ENCODE results near the gene RYR2. TPM values are rescaled to one million over a fixed set of nuclear protein-coding genes. Genes with fewer than 3 reads are reported as not detected.

The RYR2 gene
- total and polyA plus RNA-seq, 2 of the 8 experiments (the other 6 are each of a cell fraction or from before 2014, with no cell fraction given) = 1.3 to 4.4 TPM

- Histone ChIP-seq H2BK12ac (ENCODE audit: low read depth, low read length) (no peak overlapping the region; the same call in 1 of the 2 replicates), H2BK120ac (replicated peaks; ENCODE audit: low read depth, low read length) (no peak overlapping the region), H3K23ac (ENCODE audit: insufficient read length) (no peak overlapping the region), H3K4me1 (replicated peaks in 1 of 4; ENCODE audit: control insufficient read depth in 3 of 4, insufficient read depth in 4 of 4, low read length in 3 of 4) (no peaks in the 10 kb centered on the region; a peak in 1 of 7 replicates), H3K79me1 (ENCODE audit: low read depth, low read length) (no peaks in the 10 kb centered on the region), H3K9me3 (ENCODE audit: insufficient read depth in 2 of 2, low read depth in 1 of 2, low read length in 1 of 2) (no peaks in the 10 kb centered on the region), H3K23me2 (ENCODE audit: low read depth, low read length) (no peaks in the 10 kb centered on the region), H2BK5ac (ENCODE audit: low read depth, low read length) (no peak overlapping the region), H3K4me3 (ENCODE audit: extremely low read depth in 1 of 4, insufficient read depth in 2 of 4, low read depth in 3 of 4, low read length in 4 of 4) (no peak overlapping the region), H3K14ac (ENCODE audit: insufficient read length) (no peak overlapping the region), H3K79me2 (ENCODE audit: control insufficient read depth in 1 of 2, insufficient read depth in 2 of 2, low read length in 2 of 2) (no peaks in the 10 kb centered on the region), H4K91ac (replicated peaks; ENCODE audit: insufficient read length, low read length) (no peak overlapping the region), H3K56ac (replicated peaks; ENCODE audit: insufficient read length, low read depth, low read length) (no peak overlapping the region), H2AFZ (ENCODE audit: low read length) (no peak overlapping the region), H3K36me3 (ENCODE audit: control insufficient read depth in 2 of 4, insufficient read depth in 4 of 4, low read length in 3 of 4) (no peaks in the 10 kb centered on the region), H2AK5ac (ENCODE audit: low read depth, low read length) (no peak overlapping the region), H2BK15ac (ENCODE audit: low read length) (no peak overlapping the region), H3K27me3 (replicated peaks in 1 of 4; ENCODE audit: control insufficient read depth in 3 of 4, extremely low read depth in 1 of 4, insufficient read depth in 3 of 4, low read length in 3 of 4) (no peaks in the 10 kb centered on the region), H4K8ac (ENCODE audit: extremely low read depth, insufficient read depth, low read length) (no peak overlapping the region), H3K18ac (ENCODE audit: extremely low read depth, low read length) (no peak overlapping the region), H2BK20ac (ENCODE audit: low read length) (no peak overlapping the region), H3K27ac (ENCODE audit: low read depth, low read length) (no peak overlapping the region), H3K4me2 (ENCODE audit: insufficient read depth in 1 of 2, low read depth in 2 of 2, low read length in 2 of 2) (peak overlapping the region; percentile 12 to 17; a peak in 1 of 4 replicates), H4K20me1 (replicated peaks in 1 of 2; ENCODE audit: control insufficient read depth in 1 of 2, insufficient read depth in 2 of 2, low read length in 2 of 2) (no peaks in the 10 kb centered on the region), H3K9ac (replicated peaks in 1 of 4; ENCODE audit: extremely low read depth in 1 of 4, low read depth in 3 of 4, low read length in 3 of 4) (no peak overlapping the region), H4K5ac (ENCODE audit: insufficient read length, low read depth, low read length) (no peak overlapping the region), H3K4ac (replicated peaks; ENCODE audit: insufficient read length, low read depth, low read length) (no peak overlapping the region)
- CTCF ChIA-PET (ENCODE audit: partially characterized antibody) = no interaction called here
- no peak for FAIRE-seq
- WGBS, 2 experiments (ENCODE audit: extremely low coverage in 1 of 2, insufficient coverage in 1 of 2, insufficient read length in 1 of 2, insufficient replicate concordance in 2 of 2, low coverage in 1 of 2, low lambda C conversion rate in 2 of 2, missing lambda C conversion rate in 1 of 2) = 40% methylated on average over 3 of the region's 3 CpGs; no CpG with 5 or more reads in 1 of the 2 experiments
- peak; percentile 81 for TF ChIP-seq TEAD4 (IDR thresholded peaks at IDR 0.05; ENCODE audit: low read depth, low read length)
- no peak for TF ChIP-seq RFX5 (IDR thresholded peaks at IDR 0.05; ENCODE audit: borderline replicate concordance, low read depth, low read length)
- no peak for TF ChIP-seq ATF2 (IDR thresholded peaks at IDR 0.05; ENCODE audit: low read length)
- TF ChIP-seq MAX (IDR thresholded peaks at IDR 0.05) = no peak
- TF ChIP-seq USF2 (IDR thresholded peaks at IDR 0.05; ENCODE audit: low read length) = no peak
- DNase-seq (ENCODE audit: low read depth in 1 of 2, low spot score in 2 of 2) = no peak
- POLR2A ChIA-PET (ENCODE audit: partially characterized antibody) = no interaction called here
Measured at GRCh38 chr1:237341391-237341790, 299.4 kb downstream of the RYR2 start.
